Left ventricle myocardium superior (tissue), 1 donor: Measurements from ENCODE around the gene EHF. TPM values are rescaled to one million over a fixed set of nuclear protein-coding genes. Genes with fewer than 3 reads are reported as not detected.

Experiments used
- ATAC-seq: fragments of 200-7000 bp; cut with Tn5 transposase; one replicate; pipeline ENCODE4 v1.9.1; 2020; ENCODE audit warnings: mild to moderate bottlenecking, moderate library complexity
- DNase-seq: peaks from one replicate; pipeline ENCODE4 v3.0.0-alpha.2; 2020
- intact Hi-C: fragments of 100-400 bp; cut with micrococcal nuclease; formaldehyde crosslinking; loops from one replicate; pipeline ENCODE4 v1.11.0; 2022
- total RNA-seq: library from RNA; stranded (reverse); fragmentation: NEBNext Ultra II Directional; extraction: Animal tissue kit (Norgen Biotek cat#: 25700); gene quantifications from one replicate; pipeline ENCODE4 v1.2.1, GENCODE V29; 2021
- donor health status: DM: no; HTN: yes; CAD: no; lungs with severe emphysema.

Gene EHF
- total RNA-seq, 1 donor from 2014 or later = 2.7 TPM

DNA sequence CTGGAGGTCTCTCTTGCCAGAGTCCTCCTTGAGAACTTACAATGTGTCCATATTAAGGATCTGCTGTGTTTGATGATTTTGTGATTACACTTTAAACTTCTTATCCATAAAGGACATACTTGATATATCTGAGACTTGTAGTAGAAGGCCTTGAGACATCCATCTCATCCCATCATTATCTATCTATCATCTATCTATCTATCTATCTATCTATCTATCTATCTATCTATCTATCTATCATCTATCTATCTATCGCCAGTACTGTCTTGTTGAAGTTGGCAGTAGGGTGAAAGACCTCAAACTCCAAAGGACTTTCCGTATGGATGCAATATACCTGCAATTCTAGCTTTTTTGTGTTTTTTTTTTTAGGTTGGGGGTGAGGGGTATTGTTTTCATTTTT lies 2.5 kb upstream of the EHF start:
- intact Hi-C loops = no loop called here
- DNase-seq = no peak
- no peak for ATAC-seq

- intact Hi-C loops = no loop called here
- DNase-seq (no peak), ATAC-seq (no peak)
Observed at GRCh38 chr11:34619062-34619516, 1.8 kb upstream of the EHF start.

DNA sequence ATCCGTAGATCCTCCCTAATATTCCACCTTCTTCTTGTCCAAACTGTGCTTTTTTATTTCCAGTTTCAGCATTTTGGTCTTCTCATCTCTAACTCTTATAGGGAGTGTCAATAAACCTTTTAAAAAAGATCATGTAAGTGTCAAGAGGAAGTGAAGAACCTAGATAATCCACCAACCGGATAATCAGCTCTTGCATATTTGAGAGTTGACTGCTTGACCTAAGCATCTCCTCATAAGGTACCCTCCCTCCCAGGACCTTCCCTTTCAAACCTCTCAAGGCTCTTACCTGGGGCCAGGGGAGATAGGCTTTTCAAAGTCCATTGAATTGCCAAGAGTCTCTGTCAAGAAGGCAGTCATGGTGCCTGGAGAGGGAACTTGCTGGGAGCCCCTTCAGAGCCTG lies 691 bp upstream of the EHF start:
- ATAC-seq (no peak), DNase-seq (no peak)
- intact Hi-C loops = no loop called here

DNA sequence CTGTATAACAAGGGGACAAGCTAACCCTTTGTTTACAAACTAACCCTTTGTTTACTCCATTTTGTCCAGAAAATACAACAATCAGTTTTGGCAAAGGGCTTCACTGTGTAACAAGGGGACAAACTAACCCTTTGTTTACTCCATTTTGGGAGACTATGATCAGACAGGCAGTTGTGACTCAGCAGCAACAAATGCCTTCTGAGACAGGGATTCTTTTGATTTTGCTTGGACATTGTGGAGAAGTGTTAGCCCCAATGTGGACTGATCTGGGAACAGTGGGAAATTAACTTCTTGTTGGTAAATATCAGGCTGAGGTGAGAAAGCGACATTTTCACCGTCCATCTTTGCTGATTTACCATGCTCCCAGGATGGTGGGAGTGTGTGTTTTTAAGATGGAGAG lies 983 bp downstream of the EHF start:
- ATAC-seq = no peak
- DNase-seq = no peak
- intact Hi-C loops = no loop called here

GRCh38 chr11:34623463-34623862 lies 2.6 kb downstream of the EHF start:
- intact Hi-C loops = no loop called here
- DNase-seq (no peak), ATAC-seq (no peak)

DNA sequence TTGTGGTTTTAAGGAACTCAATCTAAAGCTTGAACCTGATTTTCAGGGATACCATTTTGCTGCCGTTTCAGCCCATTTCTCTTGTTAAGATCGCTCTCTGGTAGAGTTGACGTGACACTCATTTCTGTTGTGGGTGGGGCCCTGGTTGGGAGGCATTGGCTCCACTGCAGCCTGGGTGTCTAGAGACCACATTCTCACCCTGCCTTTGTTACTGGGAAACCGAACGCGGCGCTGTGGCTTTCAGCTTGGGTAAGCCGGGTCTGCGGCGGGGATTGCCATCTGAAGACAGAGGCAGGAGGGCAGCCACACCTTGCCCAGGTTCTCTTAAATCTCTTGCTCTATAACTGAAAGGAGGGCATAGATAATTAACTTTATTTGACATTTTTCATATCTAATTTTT lies 3.2 kb downstream of the EHF start:
- ATAC-seq = no peak
- intact Hi-C loops = no loop called here

DNA sequence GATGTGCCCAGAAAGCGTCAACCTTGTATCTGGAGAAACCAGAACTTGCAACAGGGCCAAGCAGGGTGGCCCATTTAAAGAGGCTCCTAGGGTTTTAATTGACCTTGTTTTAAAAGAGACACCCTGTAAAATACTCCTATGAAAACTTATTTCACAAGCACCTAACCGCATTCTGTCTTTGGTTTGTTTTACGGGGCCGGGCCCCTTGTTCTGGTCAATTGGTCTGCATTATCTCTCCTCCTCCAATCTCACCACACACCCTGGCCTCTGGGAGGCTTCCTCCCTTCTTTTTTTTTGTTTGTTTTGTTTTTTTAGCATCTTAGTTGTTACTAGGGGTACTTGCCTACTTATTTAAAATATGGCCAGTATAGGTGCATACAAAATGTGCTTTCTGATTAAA lies 4.7 kb downstream of the EHF start:
- ATAC-seq = no peak
- intact Hi-C loops = no loop called here
- no peak for DNase-seq

More for the DNA sequence above, 3.2 kb downstream of the EHF start:
- DNase-seq = no peak

DNA sequence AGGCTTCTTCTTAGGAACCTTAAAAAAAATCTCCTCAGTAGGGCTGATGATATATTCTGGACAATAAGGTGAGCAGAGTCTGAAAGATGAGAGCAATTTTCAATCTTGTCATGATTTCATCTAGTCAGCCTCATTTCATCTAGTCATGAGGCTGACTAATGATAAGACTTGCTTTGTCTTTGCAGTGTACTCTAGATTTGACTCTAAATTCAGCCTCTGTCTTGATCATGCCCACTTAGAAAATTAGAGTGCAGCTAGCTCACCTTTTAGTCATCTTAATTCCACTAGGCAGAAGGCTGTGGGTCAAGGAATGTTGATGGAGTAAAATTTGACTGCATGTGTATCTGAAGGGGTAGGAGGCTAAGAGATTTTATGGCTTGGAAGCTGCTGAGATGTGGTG lies 5.5 kb downstream of the EHF start:
- no peak for ATAC-seq
- intact Hi-C loops = no loop called here
- DNase-seq = no peak

DNA sequence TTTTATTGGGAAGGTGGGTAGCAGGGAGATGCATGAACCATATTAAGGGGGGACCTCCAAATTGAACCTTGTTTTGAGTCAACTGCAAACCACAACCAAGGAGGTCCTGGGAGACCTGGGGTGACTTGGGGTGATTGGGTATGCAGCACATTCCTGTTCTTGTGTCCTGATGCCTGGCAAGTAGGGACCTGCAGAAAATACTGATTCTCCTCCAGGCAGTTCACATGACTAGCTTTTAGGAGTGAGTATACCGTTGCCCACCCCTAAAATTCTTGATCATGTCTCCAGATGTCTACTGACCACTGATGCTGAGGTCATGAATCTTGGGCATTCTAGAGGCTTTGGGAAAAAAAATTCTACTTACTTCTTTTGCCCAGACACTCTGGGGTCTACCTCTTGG lies 6.3 kb downstream of the EHF start:
- no peak for ATAC-seq
- DNase-seq = no peak
- intact Hi-C loops = no loop called here

- no peak for ATAC-seq
- DNase-seq = no peak
- intact Hi-C loops = no loop called here
Observed at GRCh38 chr11:34629711-34630110, 8.8 kb downstream of the EHF start.

DNA sequence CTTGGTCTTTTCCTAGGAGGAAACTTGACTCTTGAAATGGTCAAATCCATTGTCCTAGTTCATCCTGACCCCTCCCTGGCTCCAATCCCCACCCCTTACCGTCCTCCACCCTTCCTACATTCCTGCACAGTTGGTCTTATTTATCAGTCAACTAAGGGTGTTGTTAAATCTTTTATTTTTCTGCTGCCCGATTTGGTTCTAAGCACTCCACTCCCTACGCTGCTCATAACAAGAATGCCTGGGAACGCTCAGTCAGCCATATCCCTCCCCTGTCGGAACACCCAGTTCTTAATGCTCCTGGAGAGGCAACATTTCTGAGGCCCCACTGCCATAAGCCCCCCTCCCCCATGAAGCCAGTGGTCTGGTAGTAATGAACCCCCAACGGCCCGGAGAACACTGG lies 9.7 kb downstream of the EHF start:
- intact Hi-C loops = no loop called here
- no peak for ATAC-seq

GRCh38 chr11:34631297-34631696 lies 10.4 kb downstream of the EHF start:
- ATAC-seq = no peak
- intact Hi-C loops = no loop called here
- DNase-seq = no peak

More for the DNA sequence above, 9.7 kb downstream of the EHF start:
- DNase-seq = no peak

- DNase-seq (no peak), ATAC-seq (no peak)
- intact Hi-C loops = no loop called here
Observed at GRCh38 chr11:34631737-34632104, 10.8 kb downstream of the EHF start.

DNA sequence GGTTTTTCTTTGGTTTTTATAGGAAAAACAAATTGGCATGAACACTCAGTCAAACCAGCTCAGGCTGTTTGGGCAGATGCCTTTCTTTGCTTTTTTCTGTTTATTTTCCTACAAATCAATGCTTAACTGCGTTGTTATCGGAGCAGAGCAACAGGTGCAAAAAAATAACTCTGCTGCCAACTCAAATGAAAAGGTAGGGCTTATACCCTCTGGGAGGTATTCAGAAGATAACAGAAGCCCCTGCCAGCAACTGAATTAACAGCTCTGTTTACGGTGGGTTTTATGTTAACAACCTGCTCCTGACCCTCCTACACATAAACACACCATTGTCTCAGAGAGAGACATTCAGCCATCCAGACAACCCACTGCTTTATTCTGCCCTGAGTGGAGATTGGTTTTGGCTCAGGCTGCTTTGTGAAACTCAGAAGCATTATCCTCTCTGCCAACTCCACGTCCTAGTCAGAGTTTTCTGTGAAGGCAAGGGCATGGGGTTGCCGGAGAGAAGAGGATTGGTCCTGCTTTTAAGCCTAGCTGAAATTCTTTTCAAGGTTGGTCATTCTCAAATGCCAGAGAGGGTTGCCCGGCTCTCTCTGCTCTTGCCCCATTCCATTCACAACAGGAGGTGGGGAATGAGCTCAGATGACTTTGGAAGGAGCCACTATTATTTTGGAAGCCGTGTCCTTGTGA lies 11.4 kb downstream of the EHF start:
- ATAC-seq = peak; percentile 84
- DNase-seq = no peak
- intact Hi-C loops = no loop called here

DNA sequence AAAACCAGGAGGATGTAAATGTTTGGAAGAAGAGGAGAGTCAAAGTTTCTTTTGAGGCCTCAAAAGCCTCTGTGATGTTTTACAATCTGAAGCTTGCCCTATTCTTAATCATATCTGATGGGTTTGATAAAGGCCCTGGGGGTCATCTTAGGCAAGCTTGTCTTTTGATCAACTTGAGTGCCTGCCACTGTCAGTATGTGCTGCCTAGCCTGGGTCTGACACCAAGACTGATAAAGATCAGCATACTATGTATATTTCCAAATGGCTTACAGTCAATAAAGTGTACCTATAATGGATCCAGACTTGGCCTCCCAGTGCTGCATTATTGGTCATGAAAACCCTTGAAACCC lies 12.7 kb downstream of the EHF start:
- ATAC-seq = no peak
- intact Hi-C loops = no loop called here
- DNase-seq = no peak

DNA sequence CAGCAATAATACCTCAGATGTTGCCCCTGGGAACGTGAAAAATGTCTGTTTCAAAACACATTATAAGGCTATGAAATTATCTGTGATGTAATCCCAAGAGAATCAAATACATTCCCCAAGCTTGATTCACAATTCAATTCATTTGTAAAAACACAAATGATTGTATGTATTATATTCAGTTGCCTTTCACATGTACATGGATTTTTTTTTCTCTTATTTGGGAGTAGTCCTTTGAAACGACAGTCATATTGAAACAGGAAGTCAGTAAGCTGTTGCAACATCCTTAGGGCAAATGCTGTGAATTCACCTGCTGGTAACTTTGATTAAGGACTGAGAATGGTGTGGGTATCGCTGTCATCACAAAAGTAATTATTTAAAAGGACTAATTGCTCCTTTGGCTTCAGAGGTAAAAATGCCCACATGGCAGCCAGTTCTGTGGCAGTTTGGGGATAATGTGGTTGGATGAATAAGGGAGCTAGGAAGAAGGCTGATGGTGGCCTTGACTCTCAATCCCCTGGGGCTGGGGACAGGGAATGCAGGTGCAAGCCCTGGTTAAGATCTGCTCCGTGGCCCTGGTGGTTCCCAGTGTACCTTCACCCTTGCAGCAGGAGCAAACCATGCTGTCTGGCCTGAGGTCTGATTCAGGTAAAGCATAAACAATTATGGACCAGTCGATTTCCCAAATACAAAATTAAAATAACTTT lies 13.2 kb downstream of the EHF start:
- intact Hi-C loops = no loop called here
- no peak for DNase-seq

GRCh38 chr11:34634694-34635062 lies 13.8 kb downstream of the EHF start:
- no peak for ATAC-seq

More for the DNA sequence above, 13.2 kb downstream of the EHF start:
- no peak for ATAC-seq

GRCh38 chr11:34636127-34636526 lies 15.2 kb downstream of the EHF start:
- intact Hi-C loops = no loop called here
- ATAC-seq (no peak), DNase-seq (no peak)

More at GRCh38 chr11:34634694-34635062, 13.8 kb downstream of the EHF start:
- intact Hi-C loops = no loop called here
- no peak for DNase-seq

DNA sequence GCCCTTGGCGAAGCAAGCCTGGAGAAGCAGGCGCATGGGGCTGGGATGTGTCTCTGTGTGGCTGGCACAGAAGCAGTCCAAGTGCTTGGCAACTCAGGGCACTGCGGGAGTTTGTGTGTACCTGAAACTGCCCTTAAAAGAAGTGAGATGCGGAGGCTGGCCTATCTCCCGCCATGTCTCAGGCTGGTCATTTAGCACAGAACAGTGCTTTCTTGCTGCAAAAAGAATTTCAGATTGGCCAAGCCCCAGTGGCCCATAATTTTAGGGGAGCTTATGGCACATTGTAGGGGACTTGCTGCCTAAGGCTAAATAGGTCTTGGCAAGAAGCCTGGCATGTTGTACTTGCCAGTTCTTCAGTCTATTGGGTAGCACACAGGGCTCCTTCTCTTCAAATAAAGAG lies 16.4 kb downstream of the EHF start:
- intact Hi-C loops = no loop called here
- peak; percentile 84 for ATAC-seq
- peak; percentile 43 for DNase-seq

DNA sequence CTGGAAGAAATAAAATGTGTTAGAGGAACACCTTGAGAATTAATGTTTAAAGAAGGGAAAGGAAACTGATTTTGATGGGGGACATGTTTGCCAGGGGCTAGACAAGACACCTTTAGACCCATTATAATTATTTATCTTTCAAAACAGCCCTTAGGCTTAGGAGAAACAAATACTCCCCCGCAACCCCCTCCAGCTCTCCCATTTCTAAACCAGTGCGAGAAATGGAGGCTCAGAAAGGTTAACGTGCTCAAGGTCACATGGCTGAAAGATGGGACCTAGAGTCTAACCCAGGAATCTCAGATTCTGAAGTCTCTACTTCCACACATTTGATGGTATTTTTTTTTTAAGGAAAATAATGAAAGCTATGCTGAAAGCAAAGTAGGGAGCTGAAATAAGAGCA lies 18.0 kb downstream of the EHF start:
- intact Hi-C loops = no loop called here
- ATAC-seq = no peak
- DNase-seq = no peak

DNA sequence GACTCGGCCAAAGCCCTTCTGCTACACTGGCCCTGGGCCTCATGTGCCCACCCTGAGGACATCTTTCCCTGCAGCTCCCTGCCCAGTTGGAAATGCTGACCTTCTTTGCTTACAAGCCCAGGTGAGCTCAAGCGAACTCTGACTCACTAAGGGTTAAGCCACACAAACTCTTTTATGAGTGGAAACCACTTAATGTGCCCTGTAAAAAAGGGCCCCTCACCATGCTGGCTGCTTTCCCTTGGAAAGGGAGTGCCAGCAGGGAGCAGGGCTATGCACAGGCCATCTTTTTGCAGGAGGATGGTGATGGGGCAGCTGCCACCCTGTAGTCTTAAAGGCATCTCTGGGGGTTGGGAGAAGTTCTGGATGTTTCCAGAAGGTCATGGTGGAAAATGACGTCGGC lies 18.7 kb downstream of the EHF start:
- no peak for ATAC-seq
- intact Hi-C loops = no loop called here
- DNase-seq = no peak
